ENCODE results near the gene ELL2. TPM values are rescaled to one million over a fixed set of nuclear protein-coding genes. Genes with fewer than 3 reads are reported as not detected.

ELL2 gene
- total and polyA plus RNA-seq, 2 donors from 2014 or later: 10.1 to 37.2 TPM

DNA sequence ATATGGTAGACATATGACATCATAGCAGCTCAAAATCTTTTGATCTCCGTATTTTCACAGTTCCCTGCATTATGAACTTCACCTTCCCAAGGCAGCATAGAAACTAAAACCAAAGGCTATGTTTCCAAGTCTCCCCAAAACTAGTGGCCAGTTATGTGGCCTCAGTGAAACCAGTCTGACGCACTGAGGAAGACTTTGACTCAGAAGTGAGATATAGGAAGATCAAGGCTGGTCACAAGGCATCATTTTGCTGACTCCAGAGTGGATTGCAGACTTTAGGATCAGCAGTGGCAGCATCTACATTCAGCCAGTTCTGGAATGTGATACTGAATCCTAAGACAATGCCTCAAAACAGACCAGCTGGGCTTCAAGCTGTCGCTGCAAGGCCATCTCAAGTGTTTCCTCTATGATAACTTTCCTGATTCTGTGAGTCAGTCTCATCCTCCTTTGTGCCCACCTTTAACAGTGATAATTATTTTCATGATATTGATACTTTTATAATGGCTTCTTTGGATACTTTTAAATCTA, 34.4 kb upstream of the ELL2 start:
- Histone ChIP-seq H3K27me3 (ENCODE audit: control insufficient read depth, insufficient read depth, low read length) (no peaks in the 10 kb centered on the region), H3K9me3 (ENCODE audit: control insufficient read depth in 2 of 3, insufficient read depth in 1 of 3, low read length in 3 of 3) (no peaks in the 10 kb centered on the region), H3K4me1 (ENCODE audit: control insufficient read depth in 2 of 3, insufficient read depth in 2 of 3, low read depth in 1 of 3, low read length in 3 of 3) (peaks cover 0 to 3% (median 0%) of the 10 kb centered on the region in 3 donors), H3K36me3 (ENCODE audit: control insufficient read depth in 2 of 3, insufficient read depth in 3 of 3, low read length in 3 of 3) (no peaks in the 10 kb centered on the region), H3K4me3 (ENCODE audit: low read length in 3 of 3) (no peak overlapping the region), H3K27ac (ENCODE audit: low read depth in 2 of 2, low read length in 2 of 2) (no peak overlapping the region), H3K9ac (ENCODE audit: low read length in 3 of 3) (no peak overlapping the region)
- intact Hi-C loops (cut with DNase I): no loop called here
- no peak for DNase-seq
- FAIRE-seq: no peak
- TF ChIP-seq CTCF (IDR thresholded peaks at IDR 0.05; ENCODE audit: borderline replicate concordance, extremely low read depth, insufficient read depth): no peak

DNA sequence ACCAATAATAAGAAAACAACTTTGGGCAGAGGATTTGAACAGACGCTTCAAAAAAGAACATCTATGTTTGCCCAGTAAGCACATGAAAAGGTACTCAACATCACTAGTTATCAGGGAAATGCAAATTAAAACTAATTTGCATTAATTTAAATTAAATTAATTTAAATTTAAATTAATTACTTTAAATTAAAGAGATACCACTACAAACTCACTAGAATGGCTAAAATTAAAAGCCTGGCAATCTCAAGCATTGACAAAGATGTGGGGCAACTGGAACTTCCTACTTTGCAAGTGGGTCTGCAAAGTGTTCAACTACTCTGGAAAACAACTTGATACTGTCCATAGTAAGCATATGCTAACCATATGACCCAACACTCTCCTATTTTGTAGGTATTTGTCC, 32.1 kb upstream of the ELL2 start:
- H3K4me1 ChIP-seq (ENCODE audit: control insufficient read depth in 2 of 3, insufficient read depth in 2 of 3, low read depth in 1 of 3, low read length in 3 of 3): peaks cover 0 to 6% (median 0%) of the 10 kb centered on the region in 3 donors
- DNase-seq: no peak
- H3K27ac ChIP-seq (ENCODE audit: low read depth in 2 of 2, low read length in 2 of 2): no peak overlapping the region
- no peak for FAIRE-seq
- H3K27me3 ChIP-seq (ENCODE audit: control insufficient read depth, insufficient read depth, low read length): no peaks in the 10 kb centered on the region
- TF ChIP-seq CTCF (IDR thresholded peaks at IDR 0.05; ENCODE audit: borderline replicate concordance, extremely low read depth, insufficient read depth): no peak
- no peak overlapping the region for H3K4me3 ChIP-seq (ENCODE audit: low read length in 3 of 3)
- no peak overlapping the region for H3K9ac ChIP-seq (ENCODE audit: low read length in 3 of 3)
- H3K9me3 ChIP-seq (ENCODE audit: control insufficient read depth in 2 of 3, insufficient read depth in 1 of 3, low read length in 3 of 3): no peaks in the 10 kb centered on the region
- intact Hi-C loops (cut with DNase I): no loop called here
- no peaks in the 10 kb centered on the region for H3K36me3 ChIP-seq (ENCODE audit: control insufficient read depth in 2 of 3, insufficient read depth in 3 of 3, low read length in 3 of 3)

- no peak for DNase-seq
- no peak for FAIRE-seq
- no peak overlapping the region for H3K4me3 ChIP-seq (ENCODE audit: low read length in 3 of 3)
- peaks cover 0 to 11% (median 0%) of the 10 kb centered on the region in 3 donors for H3K4me1 ChIP-seq (ENCODE audit: control insufficient read depth in 2 of 3, insufficient read depth in 2 of 3, low read depth in 1 of 3, low read length in 3 of 3)
- H3K27ac ChIP-seq (ENCODE audit: low read depth in 2 of 2, low read length in 2 of 2): no peak overlapping the region
- H3K36me3 ChIP-seq (ENCODE audit: control insufficient read depth in 2 of 3, insufficient read depth in 3 of 3, low read length in 3 of 3): no peaks in the 10 kb centered on the region
- intact Hi-C loops (cut with DNase I): no loop called here
- TF ChIP-seq CTCF (IDR thresholded peaks at IDR 0.05; ENCODE audit: borderline replicate concordance, extremely low read depth, insufficient read depth): no peak
- H3K27me3 ChIP-seq (ENCODE audit: control insufficient read depth, insufficient read depth, low read length): no peaks in the 10 kb centered on the region
- no peak overlapping the region for H3K9ac ChIP-seq (ENCODE audit: low read length in 3 of 3)
- no peaks in the 10 kb centered on the region for H3K9me3 ChIP-seq (ENCODE audit: control insufficient read depth in 2 of 3, insufficient read depth in 1 of 3, low read length in 3 of 3)
These were observed 31.6 kb upstream of the ELL2 start for GRCh38 chr5:95993266-95993665.
